ENCODE data around the gene TANC2.

The TANC2 gene

DNA sequence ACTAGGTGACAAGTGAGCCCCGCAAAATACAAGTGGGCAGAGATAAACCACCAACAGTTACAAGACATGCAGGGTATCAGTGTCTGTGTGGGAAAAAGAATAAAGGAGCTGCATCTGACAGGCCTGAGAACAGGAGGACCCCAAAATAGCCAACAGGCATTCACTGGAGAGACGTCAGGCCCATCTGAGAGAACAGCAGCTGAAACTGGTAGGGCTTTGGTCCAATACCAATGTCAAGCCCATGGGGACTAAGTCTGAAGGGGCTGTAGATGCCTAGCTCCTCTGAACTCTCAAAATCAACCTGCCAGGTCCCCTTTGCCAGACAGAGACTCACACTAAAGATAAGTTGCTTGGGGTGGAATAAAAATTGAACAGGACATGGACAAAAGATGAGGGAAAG is 30.5 kb upstream of the TANC2 start:
- no peaks in the 10 kb centered on the region for H3K27me3 ChIP-seq (ENCODE audit: insufficient read depth, low read length)
- no peak overlapping the region for H2AFZ ChIP-seq (ENCODE audit: low read depth, low read length)
- no peak overlapping the region for H3K4me3 ChIP-seq (ENCODE audit: low read length)
- H3K4me1 ChIP-seq (ENCODE audit: insufficient read depth, low read length), result peaks cover 14% of the 10 kb centered on the region
- H3K9me3 ChIP-seq (ENCODE audit: low read length), result no peaks in the 10 kb centered on the region
- no peaks in the 10 kb centered on the region for H3K36me3 ChIP-seq (ENCODE audit: insufficient read depth, low read length)

DNA sequence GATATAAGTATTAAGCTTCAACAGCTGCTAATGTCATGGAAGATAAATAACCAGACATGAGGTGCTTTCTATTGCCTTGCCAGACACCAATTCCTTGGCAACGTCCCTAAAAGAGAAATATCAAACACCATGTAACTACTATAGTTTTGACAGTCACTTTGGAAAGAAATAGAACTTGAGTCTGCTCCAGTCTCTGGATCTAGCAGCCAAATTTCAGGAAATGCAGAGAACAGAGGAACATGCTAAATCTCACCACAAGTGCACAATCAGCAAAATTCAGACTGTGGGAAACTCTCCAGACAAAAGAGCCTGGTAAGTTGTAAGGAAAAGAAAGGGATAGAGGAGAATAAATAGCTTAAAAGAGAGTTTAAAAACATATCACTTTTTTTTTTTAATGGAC is 28.4 kb upstream of the TANC2 start:
- Histone ChIP-seq H3K9me3 (ENCODE audit: low read length) (no peaks in the 10 kb centered on the region), H3K36me3 (ENCODE audit: insufficient read depth, low read length) (no peaks in the 10 kb centered on the region), H2AFZ (ENCODE audit: low read depth, low read length) (no peak overlapping the region), H3K27me3 (ENCODE audit: insufficient read depth, low read length) (no peaks in the 10 kb centered on the region), H3K4me3 (ENCODE audit: low read length) (no peak overlapping the region), H3K4me1 (ENCODE audit: insufficient read depth, low read length) (peaks cover 14% of the 10 kb centered on the region)

GRCh38 chr17:62941358-62941991 is 24.6 kb upstream of the TANC2 start:
- Histone ChIP-seq H3K36me3 (ENCODE audit: insufficient read depth, low read length) (no peaks in the 10 kb centered on the region), H2AFZ (ENCODE audit: low read depth, low read length) (no peak overlapping the region), H3K9me3 (ENCODE audit: low read length) (no peaks in the 10 kb centered on the region), H3K27me3 (ENCODE audit: insufficient read depth, low read length) (no peaks in the 10 kb centered on the region), H3K4me3 (ENCODE audit: low read length) (no peak overlapping the region), H3K4me1 (ENCODE audit: insufficient read depth, low read length) (no peaks in the 10 kb centered on the region)

GRCh38 chr17:62948370-62948769 is 17.7 kb upstream of the TANC2 start:
- H3K27me3 ChIP-seq (ENCODE audit: insufficient read depth, low read length), result no peaks in the 10 kb centered on the region
- no peaks in the 10 kb centered on the region for H3K36me3 ChIP-seq (ENCODE audit: insufficient read depth, low read length)
- no peaks in the 10 kb centered on the region for H3K9me3 ChIP-seq (ENCODE audit: low read length)
- no peaks in the 10 kb centered on the region for H3K4me1 ChIP-seq (ENCODE audit: insufficient read depth, low read length)
- H2AFZ ChIP-seq (ENCODE audit: low read depth, low read length), result no peak overlapping the region
- no peak overlapping the region for H3K4me3 ChIP-seq (ENCODE audit: low read length)

DNA sequence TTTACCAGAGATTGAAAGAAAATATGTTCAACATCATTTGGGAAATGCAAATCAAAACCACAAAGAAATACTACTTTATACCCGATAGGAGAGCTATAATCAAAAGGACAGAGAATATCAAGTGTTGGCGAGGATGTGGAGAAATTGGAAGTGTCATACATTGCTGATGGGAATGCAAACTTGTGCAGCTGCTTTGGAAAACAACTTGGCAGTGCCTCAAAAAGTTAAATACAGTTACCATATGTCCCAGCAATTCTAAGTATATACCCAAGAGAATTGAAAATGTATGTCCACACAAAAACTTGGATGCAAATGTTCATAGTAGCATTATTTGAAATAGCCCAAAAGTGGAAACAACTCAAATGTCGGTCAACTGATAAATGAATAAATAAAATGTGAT is 17.0 kb upstream of the TANC2 start:
- no peak overlapping the region for H2AFZ ChIP-seq (ENCODE audit: low read depth, low read length)
- no peak overlapping the region for H3K4me3 ChIP-seq (ENCODE audit: low read length)
- H3K27me3 ChIP-seq (ENCODE audit: insufficient read depth, low read length), result no peaks in the 10 kb centered on the region
- H3K4me1 ChIP-seq (ENCODE audit: insufficient read depth, low read length), result no peaks in the 10 kb centered on the region
- H3K9me3 ChIP-seq (ENCODE audit: low read length), result no peaks in the 10 kb centered on the region
- H3K36me3 ChIP-seq (ENCODE audit: insufficient read depth, low read length), result no peaks in the 10 kb centered on the region

- H3K4me1 ChIP-seq (ENCODE audit: insufficient read depth, low read length), result no peaks in the 10 kb centered on the region
- no peak overlapping the region for H3K4me3 ChIP-seq (ENCODE audit: low read length)
- H3K27me3 ChIP-seq (ENCODE audit: insufficient read depth, low read length), result no peaks in the 10 kb centered on the region
- H3K9me3 ChIP-seq (ENCODE audit: low read length), result no peaks in the 10 kb centered on the region
- H3K36me3 ChIP-seq (ENCODE audit: insufficient read depth, low read length), result no peaks in the 10 kb centered on the region
- H2AFZ ChIP-seq (ENCODE audit: low read depth, low read length), result no peak overlapping the region
Observed at GRCh38 chr17:62950067-62950466, 16.0 kb upstream of the TANC2 start.

DNA sequence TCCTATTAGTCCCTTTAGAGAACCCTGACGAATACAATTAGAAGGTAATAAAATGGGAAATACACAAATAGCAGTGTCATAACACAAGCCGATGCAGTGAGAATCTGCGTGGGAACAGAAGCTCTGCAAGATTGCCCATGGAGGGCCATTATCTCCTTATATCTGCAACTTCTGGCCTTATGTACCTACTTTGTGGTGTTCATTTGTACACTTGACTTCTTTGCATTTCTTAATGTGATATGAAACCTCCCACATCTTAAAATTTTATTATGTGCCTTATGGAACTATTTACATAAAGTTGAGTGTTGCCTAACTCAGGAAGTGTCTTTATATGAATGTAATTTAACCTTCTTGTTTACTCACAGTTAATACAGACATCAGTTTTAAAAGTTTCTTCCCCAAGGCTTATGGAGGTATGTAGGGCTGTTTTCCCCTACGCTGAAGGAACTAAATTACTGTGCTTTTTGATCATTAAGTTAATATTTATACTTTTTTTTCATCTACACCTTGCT is 10.1 kb upstream of the TANC2 start:
- Histone ChIP-seq H3K9me3 (ENCODE audit: low read length) (no peaks in the 10 kb centered on the region), H2AFZ (ENCODE audit: low read depth, low read length) (no peak overlapping the region)

GRCh38 chr17:62963296-62963695 is 2.7 kb upstream of the TANC2 start:
- peaks cover 16% of the 10 kb centered on the region for H3K4me1 ChIP-seq (ENCODE audit: insufficient read depth, low read length)
- H3K9me3 ChIP-seq (ENCODE audit: low read length), result no peaks in the 10 kb centered on the region
- H3K36me3 ChIP-seq (ENCODE audit: insufficient read depth, low read length), result no peaks in the 10 kb centered on the region
- H3K27me3 ChIP-seq (ENCODE audit: insufficient read depth, low read length), result peaks cover 2% of the 10 kb centered on the region
- H2AFZ ChIP-seq (ENCODE audit: low read depth, low read length), result no peak overlapping the region
- H3K4me3 ChIP-seq (ENCODE audit: low read length), result no peak overlapping the region

More for the DNA sequence above, 10.1 kb upstream of the TANC2 start:
- H3K4me3 ChIP-seq (ENCODE audit: low read length), result no peak overlapping the region
- no peaks in the 10 kb centered on the region for H3K27me3 ChIP-seq (ENCODE audit: insufficient read depth, low read length)
- no peaks in the 10 kb centered on the region for H3K36me3 ChIP-seq (ENCODE audit: insufficient read depth, low read length)
- no peaks in the 10 kb centered on the region for H3K4me1 ChIP-seq (ENCODE audit: insufficient read depth, low read length)

- Histone ChIP-seq H3K4me1 (ENCODE audit: insufficient read depth, low read length) (peaks cover 16% of the 10 kb centered on the region), H2AFZ (ENCODE audit: low read depth, low read length) (no peak overlapping the region), H3K9me3 (ENCODE audit: low read length) (no peaks in the 10 kb centered on the region), H3K4me3 (ENCODE audit: low read length) (no peak overlapping the region), H3K36me3 (ENCODE audit: insufficient read depth, low read length) (no peaks in the 10 kb centered on the region), H3K27me3 (ENCODE audit: insufficient read depth, low read length) (peaks cover 2% of the 10 kb centered on the region)
Observed at GRCh38 chr17:62964506-62964905, 1.5 kb upstream of the TANC2 start.

DNA sequence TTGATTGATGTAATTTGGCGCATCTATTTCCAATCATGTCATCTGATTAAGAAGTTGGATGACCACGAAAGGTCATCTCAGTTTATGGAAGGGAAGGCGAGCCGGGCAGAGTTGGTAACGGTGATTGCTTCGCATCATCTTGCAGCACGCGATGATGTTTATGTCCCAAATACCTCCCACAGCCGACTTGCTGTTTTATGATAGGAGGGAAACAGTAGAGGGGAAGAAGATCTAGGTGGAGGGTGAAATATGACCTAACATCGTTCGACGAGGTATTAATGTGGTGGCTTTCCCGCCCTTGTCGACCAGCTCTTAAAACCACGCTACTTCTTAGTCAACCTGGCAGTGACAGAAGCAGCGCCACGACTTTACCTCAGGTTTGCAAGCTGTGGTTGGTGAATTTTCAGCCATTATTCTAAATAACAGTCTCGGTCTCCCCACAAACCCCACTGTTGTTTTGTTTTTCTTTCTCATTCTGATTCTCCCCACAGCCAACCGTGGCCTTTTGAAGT is 805 bp upstream of the TANC2 start:
- Histone ChIP-seq H3K36me3 (ENCODE audit: insufficient read depth, low read length) (no peaks in the 10 kb centered on the region), H2AFZ (ENCODE audit: low read depth, low read length) (peak overlapping the region; percentile 49), H3K4me3 (ENCODE audit: low read length) (peak overlapping the region; percentile 91), H3K4me1 (ENCODE audit: insufficient read depth, low read length) (peaks cover 16% of the 10 kb centered on the region), H3K27me3 (ENCODE audit: insufficient read depth, low read length) (peaks cover 2% of the 10 kb centered on the region), H3K9me3 (ENCODE audit: low read length) (no peaks in the 10 kb centered on the region)

DNA sequence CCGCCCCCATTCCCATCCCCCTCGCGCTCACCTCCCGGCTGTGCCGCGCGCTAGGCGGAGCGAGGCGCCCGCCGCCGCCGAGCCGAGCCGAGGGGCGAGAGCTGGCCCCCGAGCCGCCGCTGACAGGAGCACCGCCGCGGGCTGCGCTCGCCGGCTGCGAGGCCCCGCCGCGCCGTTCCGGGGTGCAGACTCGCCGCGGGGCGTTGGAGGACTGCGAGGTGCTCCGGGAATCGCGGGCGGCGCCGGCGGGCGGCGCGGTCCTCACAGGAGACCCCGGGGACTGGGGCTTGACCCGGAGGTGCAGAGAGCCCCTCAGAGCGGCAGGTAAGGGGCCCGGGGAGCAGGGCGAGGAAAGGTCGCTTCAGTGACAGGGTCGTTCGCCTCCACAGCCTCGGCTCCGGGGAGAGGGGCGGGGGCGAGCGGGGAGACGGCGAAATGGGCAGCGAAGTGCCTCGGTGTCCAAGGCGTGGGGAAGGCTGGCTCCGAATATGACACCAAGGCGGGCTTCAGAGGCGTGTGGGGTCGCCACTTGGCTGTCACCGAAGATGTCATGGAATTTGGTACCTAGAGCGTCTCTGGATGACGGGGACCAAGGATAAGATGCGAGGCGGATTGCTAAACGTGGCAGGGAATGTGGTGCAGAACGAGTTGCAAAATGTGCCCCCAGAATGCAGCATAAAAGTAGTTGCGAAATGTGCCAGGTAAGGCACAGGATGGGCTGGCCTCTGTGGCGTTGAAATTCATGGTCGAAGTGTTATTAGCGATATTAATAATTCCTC is 580 bp downstream of the TANC2 start:
- peak overlapping the region; percentile 91 for H3K4me3 ChIP-seq (ENCODE audit: low read length)
- H3K9me3 ChIP-seq (ENCODE audit: low read length), result peaks cover 2% of the 10 kb centered on the region
- peak overlapping the region; percentile 96 for H2AFZ ChIP-seq (ENCODE audit: low read depth, low read length)

DNA sequence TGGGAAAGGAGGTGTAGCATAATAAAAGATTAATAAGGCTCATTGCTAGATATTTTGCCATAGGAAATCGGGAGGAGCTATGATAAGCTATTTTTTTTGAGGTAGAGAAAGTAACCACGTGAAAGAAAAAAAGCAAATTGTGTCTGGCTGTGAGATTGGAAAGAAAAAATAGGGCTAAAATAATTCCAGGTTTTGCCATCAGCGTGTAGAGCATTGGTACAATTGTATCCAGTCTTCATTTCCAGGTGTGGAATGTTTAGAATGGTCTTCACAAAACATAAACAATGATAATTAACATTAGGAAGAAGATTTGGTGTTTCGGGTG is 1.1 kb downstream of the TANC2 start:
- H3K9me3 ChIP-seq (ENCODE audit: low read length), result peaks cover 5% of the 10 kb centered on the region
- H3K27me3 ChIP-seq (ENCODE audit: insufficient read depth, low read length), result no peaks in the 10 kb centered on the region
- H2AFZ ChIP-seq (ENCODE audit: low read depth, low read length), result peak overlapping the region; percentile 96
- peak overlapping the region; percentile 91 for H3K4me3 ChIP-seq (ENCODE audit: low read length)
- no peaks in the 10 kb centered on the region for H3K36me3 ChIP-seq (ENCODE audit: insufficient read depth, low read length)
- peaks cover 16% of the 10 kb centered on the region for H3K4me1 ChIP-seq (ENCODE audit: insufficient read depth, low read length)

More for the DNA sequence above, 580 bp downstream of the TANC2 start:
- peaks cover 16% of the 10 kb centered on the region for H3K4me1 ChIP-seq (ENCODE audit: insufficient read depth, low read length)
- H3K27me3 ChIP-seq (ENCODE audit: insufficient read depth, low read length), result no peaks in the 10 kb centered on the region
- no peaks in the 10 kb centered on the region for H3K36me3 ChIP-seq (ENCODE audit: insufficient read depth, low read length)

GRCh38 chr17:62968445-62968923 is 2.4 kb downstream of the TANC2 start:
- Histone ChIP-seq H2AFZ (ENCODE audit: low read depth, low read length) (no peak overlapping the region), H3K27me3 (ENCODE audit: insufficient read depth, low read length) (no peaks in the 10 kb centered on the region), H3K9me3 (ENCODE audit: low read length) (peaks cover 5% of the 10 kb centered on the region), H3K4me3 (ENCODE audit: low read length) (peak overlapping the region; percentile 91), H3K4me1 (ENCODE audit: insufficient read depth, low read length) (peaks cover 16% of the 10 kb centered on the region), H3K36me3 (ENCODE audit: insufficient read depth, low read length) (no peaks in the 10 kb centered on the region)

Measured in neuron (in vitro differentiated cells).